NK-92 (cell line): ENCODE results near the gene PTS.

Experiments
- DNase-seq: peaks from one replicate; lab custom pipeline; 2025; ENCODE audit not compliant: unreplicated experiment; lab: John Stamatoyannopoulos, UW

Gene PTS

GRCh38 chr11:112260490-112260889 is 34.3 kb downstream of the PTS start, which contains the start of gene PLET1:
Gene PLET1 (minus strand): TSS chr11:112260860. CDS start chr11:112260589, 271 bp downstream.
- DNase-seq: no peak

DNA sequence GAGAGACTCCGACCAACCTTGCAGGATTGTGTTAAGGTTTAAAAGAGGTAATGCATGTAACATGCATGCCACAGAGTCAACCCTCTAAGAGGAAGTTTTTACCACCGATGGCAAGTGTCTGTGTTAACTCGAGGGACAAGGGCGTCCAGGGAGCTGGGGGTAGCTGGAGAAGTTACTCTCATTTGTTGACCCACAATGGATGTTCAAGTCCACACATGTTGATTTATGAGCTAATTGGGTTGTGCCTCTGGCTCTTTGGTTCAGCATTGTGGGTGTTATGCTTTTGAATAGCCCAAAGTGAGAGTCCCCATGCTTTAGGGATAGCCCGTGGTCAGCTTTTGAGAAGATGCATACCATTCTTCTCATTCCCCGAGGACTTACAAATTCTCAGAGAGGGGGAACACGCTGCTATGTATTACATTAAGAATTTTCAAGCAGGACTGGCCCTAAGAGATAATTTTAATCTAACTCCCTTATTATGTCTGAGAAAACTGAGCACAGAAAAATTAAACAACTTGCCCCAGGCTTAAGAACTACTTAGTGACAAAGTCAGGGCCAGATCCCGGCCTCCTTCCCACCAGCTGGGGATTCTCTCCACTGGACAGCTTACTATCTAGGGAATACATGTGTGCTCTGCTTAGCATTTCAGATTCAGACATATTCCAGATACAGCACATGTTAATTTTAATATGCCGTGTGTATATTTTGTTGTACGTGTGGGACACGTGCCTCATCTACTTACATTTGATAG is 39.6 kb downstream of the PTS start:
- no peak for DNase-seq

DNA sequence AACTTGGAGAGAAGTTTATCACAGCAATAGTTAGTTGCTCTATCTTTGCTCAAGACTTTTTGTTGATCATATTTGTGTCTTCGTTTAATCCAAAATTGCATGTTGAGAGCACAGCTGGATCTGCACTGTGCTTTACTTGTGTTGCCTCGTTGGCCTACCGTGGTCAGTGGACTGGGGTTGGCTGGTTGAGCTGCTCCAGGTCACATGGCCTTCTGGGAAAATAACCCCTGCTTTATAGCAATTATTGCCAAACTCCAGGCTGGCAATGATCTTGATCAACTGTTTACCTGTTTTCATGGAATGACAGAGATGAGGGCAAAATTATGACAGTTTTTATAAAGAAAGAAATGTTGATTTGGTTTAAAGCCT is 40.2 kb downstream of the PTS start:
- DNase-seq: no peak

DNA sequence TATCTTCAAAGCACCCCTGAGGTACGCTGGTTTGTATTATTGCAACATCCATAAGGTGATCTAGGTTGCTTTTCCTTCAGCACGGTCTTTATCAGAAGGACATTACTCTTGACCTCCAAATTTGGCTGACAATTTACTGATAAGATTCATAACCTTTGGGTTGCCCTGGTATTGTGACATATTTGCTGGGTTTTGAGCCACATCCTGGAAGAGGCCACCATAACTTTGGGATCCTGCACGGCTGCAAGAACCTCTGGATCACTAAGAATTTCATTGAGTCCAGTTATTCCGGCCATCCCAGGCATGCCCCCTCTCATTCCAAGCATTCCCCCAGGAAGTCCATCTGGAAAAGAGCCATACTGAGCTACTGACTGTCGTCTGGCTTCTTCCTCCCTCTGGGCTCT is 41.0 kb downstream of the PTS start:
- DNase-seq: no peak

- no peak for DNase-seq
Observed at GRCh38 chr11:112268406-112268805, 42.2 kb downstream of the PTS start.

DNA sequence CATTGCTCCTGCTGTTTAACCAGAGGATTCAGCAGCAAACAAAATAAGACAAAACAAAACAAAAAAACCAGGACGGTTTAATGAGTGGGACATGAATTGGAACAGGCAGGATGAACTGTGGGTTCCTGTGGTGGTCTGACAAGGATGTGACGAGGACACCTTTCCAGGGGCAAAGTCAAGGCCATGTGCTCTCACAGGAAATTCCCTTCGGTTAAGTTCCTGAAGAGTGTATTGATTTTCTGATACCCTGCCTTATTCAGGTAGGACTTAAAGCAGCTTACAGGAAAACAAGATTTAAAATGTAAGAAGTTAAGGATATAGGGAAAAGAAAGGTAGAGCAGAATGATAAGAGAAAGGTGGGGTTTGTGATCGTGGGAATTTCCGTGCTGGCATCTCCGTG is 42.9 kb downstream of the PTS start:
- DNase-seq: no peak

- no peak for DNase-seq
Observed at GRCh38 chr11:112270551-112271180, 44.4 kb downstream of the PTS start.

GRCh38 chr11:112271242-112271641 is 45.0 kb downstream of the PTS start:
- no peak for DNase-seq

DNA sequence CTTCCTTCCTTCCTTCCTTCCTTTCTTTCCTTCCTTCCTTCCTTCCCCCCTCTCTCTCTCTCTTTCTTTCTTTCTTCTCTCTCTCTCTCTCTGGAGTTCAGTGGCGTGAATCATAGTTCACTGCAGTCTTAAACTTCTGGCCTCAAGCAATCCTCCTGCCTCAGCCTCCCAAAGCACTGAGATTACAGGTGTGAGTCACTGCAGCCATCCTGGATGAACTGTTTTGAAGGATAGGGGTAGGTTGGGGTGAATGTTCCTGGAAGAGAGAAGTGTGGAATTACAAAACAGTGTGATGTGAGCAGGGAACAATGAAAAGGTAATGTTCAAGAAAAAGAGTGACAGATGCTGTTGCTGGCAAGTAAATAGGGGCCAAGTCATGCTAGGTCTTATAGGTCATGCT is 46.8 kb downstream of the PTS start:
- no peak for DNase-seq

DNA sequence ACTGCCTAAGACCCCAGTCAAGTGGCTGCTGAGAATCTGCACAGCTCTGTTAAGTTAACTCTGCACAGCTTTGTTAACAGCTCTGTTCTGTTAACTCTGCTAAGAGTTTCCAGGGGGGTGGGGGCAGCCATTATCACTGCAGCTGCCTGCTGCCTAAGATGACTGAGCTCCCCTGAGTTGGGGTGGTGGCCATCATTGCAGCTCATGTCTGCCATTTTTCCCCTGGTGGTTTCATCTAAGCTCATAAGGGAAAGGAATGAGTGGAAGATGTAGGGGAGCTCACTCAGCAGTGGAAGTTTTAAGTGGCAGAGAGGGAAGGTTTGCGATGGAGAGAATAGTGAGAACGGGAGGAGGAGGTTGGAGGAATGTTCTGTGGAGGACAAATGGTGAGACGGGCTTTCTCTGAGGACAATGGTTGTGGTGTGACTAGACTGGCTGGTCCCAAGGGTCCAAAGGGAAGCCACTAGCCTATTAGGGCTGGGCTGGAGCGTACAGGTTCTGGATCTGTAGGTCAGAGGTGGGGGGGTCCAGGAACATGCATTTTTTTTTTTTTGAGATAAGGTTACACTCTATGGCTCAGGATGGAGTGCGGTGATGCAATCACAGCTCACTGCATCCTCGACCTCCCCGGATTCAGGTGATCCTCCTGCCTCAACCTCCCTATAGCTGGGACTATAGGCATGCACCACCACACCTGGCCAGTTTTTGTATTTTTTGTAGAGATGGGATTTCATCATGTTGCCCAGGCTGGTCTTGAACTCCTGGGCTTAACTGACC is 48.0 kb downstream of the PTS start:
- no peak for DNase-seq

GRCh38 chr11:112277029-112277428 is 50.8 kb downstream of the PTS start:
- DNase-seq: no peak

DNA sequence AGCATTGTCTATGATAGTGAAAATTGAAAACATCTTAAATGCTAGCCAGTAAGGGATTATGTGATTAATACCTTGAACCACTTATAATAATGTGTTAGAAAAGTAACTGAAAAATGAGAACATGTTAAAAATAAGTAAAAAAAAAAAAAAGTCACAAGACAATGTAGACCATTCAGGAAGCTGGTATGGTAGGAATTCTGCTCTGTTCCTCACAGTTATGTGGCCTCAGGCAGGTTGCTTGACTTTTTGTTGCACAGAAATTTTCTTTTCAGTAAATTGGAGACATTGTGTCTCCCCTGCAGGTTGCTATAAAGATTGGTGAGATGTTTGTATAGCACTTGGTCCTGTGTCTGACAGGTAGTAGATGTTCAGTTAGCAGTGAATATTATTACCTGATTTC is 51.7 kb downstream of the PTS start:
- DNase-seq: no peak

DNA sequence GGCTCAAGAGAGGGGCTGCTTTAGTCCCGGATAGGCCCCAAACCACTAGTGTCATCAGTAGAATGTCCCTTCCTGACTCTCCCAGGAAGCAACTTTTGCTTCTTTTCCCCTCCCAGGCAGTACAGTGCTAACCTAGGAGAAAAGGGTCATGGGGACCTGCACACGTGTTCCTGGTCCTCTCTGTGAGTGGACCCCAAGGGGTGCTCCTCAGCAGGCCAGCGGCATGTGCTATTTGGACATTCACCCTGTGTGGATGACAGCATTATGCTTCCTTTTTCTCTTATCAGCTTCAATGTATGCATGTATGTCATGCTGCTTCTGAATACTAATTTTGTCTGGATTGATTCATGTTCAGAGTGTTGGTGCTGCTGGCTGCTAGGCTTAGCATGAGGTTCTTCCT is 52.6 kb downstream of the PTS start:
- DNase-seq: no peak

DNA sequence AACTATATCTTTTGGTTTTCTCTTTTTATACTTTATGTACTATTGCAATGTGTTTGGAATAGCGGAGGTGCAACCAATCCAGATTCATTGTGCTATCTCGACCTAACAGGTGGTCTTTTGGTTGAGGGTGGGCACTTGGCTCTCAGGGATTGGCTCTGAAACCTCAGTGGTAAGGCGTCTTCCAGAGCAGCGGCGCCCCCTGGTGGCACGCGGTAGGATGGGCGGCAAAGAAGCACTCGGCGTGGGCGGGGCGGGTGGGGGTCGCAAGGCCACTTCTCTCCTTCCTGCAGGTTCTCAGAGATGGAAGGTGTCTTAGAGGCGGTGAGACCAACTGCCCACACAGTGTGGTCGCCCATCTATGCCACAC is 53.7 kb downstream of the PTS start:
- DNase-seq: no peak

- DNase-seq: no peak
Observed at GRCh38 chr11:112280268-112281126, 54.3 kb downstream of the PTS start.

- DNase-seq: no peak
Observed at GRCh38 chr11:112281726-112282125, 55.5 kb downstream of the PTS start.
